WTC11 (cell line): Measurements from ENCODE around the gene DALRD3.
A peak's percentile ranks its signal among the peaks of the same experiment; 100 is the strongest.

Experiments used
- CTCF ChIP-seq: fragments of 200-600 bp; IDR thresholded peaks from 2 replicates; pipeline ENCODE4 v1.8.0; 2022; ENCODE audit warnings: antibody characterized with exemption
- FOXJ3 ChIP-seq: sonication (generic); formaldehyde crosslinking; IDR thresholded peaks from 2 replicates; pipeline ENCODE4 v1.9.0; 2021; ENCODE audit warnings: missing genetic modification reagents, mild to moderate bottlenecking, borderline replicate concordance
- PREB ChIP-seq: sonication (generic); formaldehyde crosslinking; IDR thresholded peaks from 2 replicates; pipeline ENCODE4 v1.8.1; 2022; ENCODE audit warnings: mild to moderate bottlenecking, missing genetic modification reagents, moderate library complexity, borderline replicate concordance
- SOX15 ChIP-seq: fragments of 250-450 bp; sonication (Bioruptor Pico); IDR thresholded peaks from 2 replicates; pipeline ENCODE4 v1.9.0; 2021; ENCODE audit warnings: mild to moderate bottlenecking
- STAT6 ChIP-seq: sonication (generic); formaldehyde crosslinking; conservative IDR thresholded peaks from 2 replicates; pipeline ENCODE4 v1.8.1; 2023; ENCODE audit warnings: mild to moderate bottlenecking, low read depth, missing genetic modification reagents, moderate library complexity
- TEAD4 ChIP-seq: sonication (generic); formaldehyde crosslinking; IDR thresholded peaks from 2 replicates; pipeline ENCODE4 v1.8.0; 2022; ENCODE audit warnings: mild to moderate bottlenecking, missing genetic modification reagents

GRCh38 chr3:49028673-49029562 lies 10.5 kb upstream of the DALRD3 start, which contains the start of gene IMPDH2:
- TF ChIP-seq STAT6 (CRISPR knock-in tag) (peak; percentile 92; the same call in 1 of the 2 replicates), CTCF (no peak), SOX15 (CRISPR knock-in tag) (no peak), TEAD4 (CRISPR knock-in tag) (0 out of 2 replicates have a peak, but pooled peaks have one; percentile 32), PREB (no peak), FOXJ3 (CRISPR knock-in tag) (no peak)
